ENCODE data around the gene RIT1.

DNA sequence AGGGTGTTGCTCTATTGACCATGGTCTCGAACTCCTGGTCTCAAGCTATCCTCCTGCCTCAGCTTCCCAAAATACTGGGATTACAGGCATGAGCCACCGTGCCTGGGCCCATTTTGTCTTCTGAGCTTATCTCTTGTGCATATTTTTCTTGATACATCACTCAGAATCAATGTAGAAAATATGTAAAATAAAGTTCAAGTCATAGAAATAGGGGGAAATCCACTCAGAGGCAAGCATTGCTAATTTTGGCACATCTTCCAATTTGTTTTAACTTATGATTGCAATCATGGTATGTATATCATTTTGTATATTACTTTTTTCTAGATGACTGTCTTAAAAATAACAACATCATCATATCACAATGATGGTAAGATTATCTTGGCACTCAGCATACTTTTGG lies 21.6 kb downstream of the RIT1 start:
- TF ChIP-seq CTCF (IDR thresholded peaks at IDR 0.05; ENCODE audit: control extremely low read depth in 1 of 3, insufficient read depth in 1 of 3, low read depth in 1 of 3, low read length in 3 of 3), result no peak
- TF ChIP-seq JUND (IDR thresholded peaks at IDR 0.05; ENCODE audit: low read length), result no peak
- no peak for TF ChIP-seq RAD21 (IDR thresholded peaks at IDR 0.05 in 1 of 2, conservative IDR thresholded peaks at IDR 0.05 in 1 of 2; ENCODE audit: low read depth in 2 of 2, low read length in 2 of 2)
- no peak for TF ChIP-seq BACH1 (IDR thresholded peaks at IDR 0.05; ENCODE audit: low read length)
- no peak for TF ChIP-seq RXRA (IDR thresholded peaks at IDR 0.05; ENCODE audit: insufficient read depth, low read depth, low read length)
